ENCODE results near the gene TMEM129. TPM values are rescaled to one million over a fixed set of nuclear protein-coding genes. Genes with fewer than 3 reads are reported as not detected.
A peak's percentile ranks its signal among the peaks of the same experiment; 100 is the strongest.
"Not testable (repeated sequence)": the region's sequence is repeated elsewhere in the genome, so short reads cannot be mapped to it uniquely, and the experiment has no call there.

TMEM129 gene
- total and polyA plus RNA-seq, 4 donors: 14.8 to 36.4 (median 25.8) TPM

- Histone ChIP-seq H3K27ac (ENCODE audit: low read depth in 1 of 2, low read length in 2 of 2) (no peak overlapping the region), H3K27me3 (ENCODE audit: control insufficient read depth in 1 of 2, insufficient read depth in 2 of 2, low read length in 1 of 2) (no peaks in the 10 kb centered on the region), H3K36me3 (ENCODE audit: control insufficient read depth in 1 of 2, insufficient read depth in 2 of 2, low read length in 1 of 2) (peaks cover 0 to 3% of the 10 kb centered on the region in 2 donors), H3K4me3 (ENCODE audit: low read length in 2 of 2) (no peak overlapping the region), H3K9me3 (ENCODE audit: control insufficient read depth, low read length) (no peaks in the 10 kb centered on the region), H3K4me1 (ENCODE audit: control insufficient read depth in 1 of 2, insufficient read depth in 2 of 2, low read length in 2 of 2) (no peaks in the 10 kb centered on the region)
- intact Hi-C loops (cut with DNase I): no loop called here
- 95 to 96% methylated on average over 6 of the region's 6 CpGs for WGBS, 2 donors
- DNase-seq: peak in 1 of 2 donors; percentile 55
- ATAC-seq (ENCODE audit: low FRiP score): no peak
Observed at GRCh38 chr4:1705732-1706131, 15.4 kb downstream of the TMEM129 start.

GRCh38 chr4:1703867-1704266 is 17.3 kb downstream of the TMEM129 start:
- intact Hi-C loops (cut with DNase I): no loop called here
- no peak for ATAC-seq (ENCODE audit: low FRiP score)
- H3K4me3 ChIP-seq (ENCODE audit: low read length in 2 of 2): no peak overlapping the region
- 85 to 100% methylated on average over 1 of the region's 1 CpG for WGBS, 2 donors
- H3K27me3 ChIP-seq (ENCODE audit: control insufficient read depth in 1 of 2, insufficient read depth in 2 of 2, low read length in 1 of 2): no peaks in the 10 kb centered on the region
- no peaks in the 10 kb centered on the region for H3K4me1 ChIP-seq (ENCODE audit: control insufficient read depth in 1 of 2, insufficient read depth in 2 of 2, low read length in 2 of 2)
- no peak overlapping the region for H3K27ac ChIP-seq (ENCODE audit: low read depth in 1 of 2, low read length in 2 of 2)
- DNase-seq: peak in 1 of 2 donors; percentile 12
- H3K9me3 ChIP-seq (ENCODE audit: control insufficient read depth, low read length): no peaks in the 10 kb centered on the region
- H3K36me3 ChIP-seq (ENCODE audit: control insufficient read depth in 1 of 2, insufficient read depth in 2 of 2, low read length in 1 of 2): peaks cover 3 to 5% of the 10 kb centered on the region in 2 donors

- WGBS, 2 donors: 88 to 90% methylated on average over 8 of the region's 8 CpGs
- H3K4me1 ChIP-seq (ENCODE audit: control insufficient read depth in 1 of 2, insufficient read depth in 2 of 2, low read length in 2 of 2); H3K9me3 ChIP-seq (ENCODE audit: control insufficient read depth, low read length); H3K36me3 ChIP-seq (ENCODE audit: control insufficient read depth in 1 of 2, insufficient read depth in 2 of 2, low read length in 1 of 2); DNase-seq; H3K27me3 ChIP-seq (ENCODE audit: control insufficient read depth in 1 of 2, insufficient read depth in 2 of 2, low read length in 1 of 2); intact Hi-C loops (cut with DNase I); H3K27ac ChIP-seq (ENCODE audit: low read depth in 1 of 2, low read length in 2 of 2); H3K4me3 ChIP-seq (ENCODE audit: low read length in 2 of 2); ATAC-seq (ENCODE audit: low FRiP score): not testable (repeated sequence)
Observed at GRCh38 chr4:1701671-1702070, 19.5 kb downstream of the TMEM129 start.

- no peak overlapping the region for H3K4me3 ChIP-seq (ENCODE audit: low read length in 2 of 2)
- no peak overlapping the region for H3K27ac ChIP-seq (ENCODE audit: low read depth in 1 of 2, low read length in 2 of 2)
- peaks cover 4 to 5% of the 10 kb centered on the region in 2 donors for H3K36me3 ChIP-seq (ENCODE audit: control insufficient read depth in 1 of 2, insufficient read depth in 2 of 2, low read length in 1 of 2)
- H3K4me1 ChIP-seq (ENCODE audit: control insufficient read depth in 1 of 2, insufficient read depth in 2 of 2, low read length in 2 of 2): no peaks in the 10 kb centered on the region
- H3K9me3 ChIP-seq (ENCODE audit: control insufficient read depth, low read length): no peaks in the 10 kb centered on the region
- H3K27me3 ChIP-seq (ENCODE audit: control insufficient read depth in 1 of 2, insufficient read depth in 2 of 2, low read length in 1 of 2): no peaks in the 10 kb centered on the region
- 77 to 82% methylated on average over 5 of the region's 5 CpGs for WGBS, 2 donors
- ATAC-seq (ENCODE audit: low FRiP score) (no peak), DNase-seq (peak in 1 of 2 donors; percentile 51)
- intact Hi-C loops (cut with DNase I): no loop called here
Observed at GRCh38 chr4:1695913-1696312, 25.2 kb downstream of the TMEM129 start.

GRCh38 chr4:1693131-1693896 is 27.8 kb downstream of the TMEM129 start:
- DNase-seq (peak; percentile 77 to 89), ATAC-seq (ENCODE audit: low FRiP score) (no peak)
- H3K27ac ChIP-seq (ENCODE audit: low read depth in 1 of 2, low read length in 2 of 2): no peak overlapping the region
- peaks cover 0 to 4% of the 10 kb centered on the region in 2 donors for H3K36me3 ChIP-seq (ENCODE audit: control insufficient read depth in 1 of 2, insufficient read depth in 2 of 2, low read length in 1 of 2)
- H3K4me1 ChIP-seq (ENCODE audit: control insufficient read depth in 1 of 2, insufficient read depth in 2 of 2, low read length in 2 of 2): no peaks in the 10 kb centered on the region
- H3K4me3 ChIP-seq (ENCODE audit: low read length in 2 of 2): no peak overlapping the region
- no peaks in the 10 kb centered on the region for H3K27me3 ChIP-seq (ENCODE audit: control insufficient read depth in 1 of 2, insufficient read depth in 2 of 2, low read length in 1 of 2)
- 48 to 53% methylated on average over 7 of the region's 7 CpGs for WGBS, 2 donors
- no peaks in the 10 kb centered on the region for H3K9me3 ChIP-seq (ENCODE audit: control insufficient read depth, low read length)
- intact Hi-C loops (cut with DNase I): loop anchor here (1.0 to 2.0 kb wide), 2 partner anchors 35 to 36 kb away; no protein-coding TSS in a partner anchor

- H3K4me1 ChIP-seq (ENCODE audit: control insufficient read depth in 1 of 2, insufficient read depth in 2 of 2, low read length in 2 of 2): no peaks in the 10 kb centered on the region
- intact Hi-C loops (cut with DNase I): loop anchor here in 1 of 2 donors (2.0 kb wide), 1 partner anchor 37 kb away; no protein-coding TSS in a partner anchor
- no peaks in the 10 kb centered on the region for H3K9me3 ChIP-seq (ENCODE audit: control insufficient read depth, low read length)
- H3K27ac ChIP-seq (ENCODE audit: low read depth in 1 of 2, low read length in 2 of 2): no peak overlapping the region
- peak; percentile 40 to 47 for DNase-seq
- ATAC-seq (ENCODE audit: low FRiP score): no peak
- whole genome bisulfite sequencing, 2 donors: 88 to 93% methylated on average over 9 of the region's 9 CpGs
- H3K27me3 ChIP-seq (ENCODE audit: control insufficient read depth in 1 of 2, insufficient read depth in 2 of 2, low read length in 1 of 2): no peaks in the 10 kb centered on the region
- H3K36me3 ChIP-seq (ENCODE audit: control insufficient read depth in 1 of 2, insufficient read depth in 2 of 2, low read length in 1 of 2): peaks cover 0 to 4% of the 10 kb centered on the region in 2 donors
- H3K4me3 ChIP-seq (ENCODE audit: low read length in 2 of 2): no peak overlapping the region
Observed at GRCh38 chr4:1691737-1692373, 29.3 kb downstream of the TMEM129 start.

GRCh38 chr4:1690698-1691097 is 30.4 kb downstream of the TMEM129 start:
- H3K27me3 ChIP-seq (ENCODE audit: control insufficient read depth in 1 of 2, insufficient read depth in 2 of 2, low read length in 1 of 2): no peaks in the 10 kb centered on the region
- no peak overlapping the region for H3K27ac ChIP-seq (ENCODE audit: low read depth in 1 of 2, low read length in 2 of 2)
- intact Hi-C loops (cut with DNase I): no loop called here
- no peak overlapping the region for H3K4me3 ChIP-seq (ENCODE audit: low read length in 2 of 2)
- H3K4me1 ChIP-seq (ENCODE audit: control insufficient read depth in 1 of 2, insufficient read depth in 2 of 2, low read length in 2 of 2): no peaks in the 10 kb centered on the region
- WGBS, 2 donors: 96 to 97% methylated on average over 3 of the region's 3 CpGs
- H3K9me3 ChIP-seq (ENCODE audit: control insufficient read depth, low read length): no peaks in the 10 kb centered on the region
- DNase-seq: peak in 1 of 2 donors; percentile 15
- ATAC-seq (ENCODE audit: low FRiP score): no peak
- peaks cover 0 to 1% of the 10 kb centered on the region in 2 donors for H3K36me3 ChIP-seq (ENCODE audit: control insufficient read depth in 1 of 2, insufficient read depth in 2 of 2, low read length in 1 of 2)

- no peak for ATAC-seq (ENCODE audit: low FRiP score)
- Histone ChIP-seq H3K4me3 (ENCODE audit: low read length in 2 of 2) (no peak overlapping the region), H3K36me3 (ENCODE audit: control insufficient read depth in 1 of 2, insufficient read depth in 2 of 2, low read length in 1 of 2) (no peaks in the 10 kb centered on the region), H3K9me3 (ENCODE audit: control insufficient read depth, low read length) (no peaks in the 10 kb centered on the region), H3K4me1 (ENCODE audit: control insufficient read depth in 1 of 2, insufficient read depth in 2 of 2, low read length in 2 of 2) (no peaks in the 10 kb centered on the region), H3K27me3 (ENCODE audit: control insufficient read depth in 1 of 2, insufficient read depth in 2 of 2, low read length in 1 of 2) (no peaks in the 10 kb centered on the region), H3K27ac (ENCODE audit: low read depth in 1 of 2, low read length in 2 of 2) (peak overlapping the region in 1 of 2 donors; percentile 18)
- DNase-seq: peak in 1 of 2 donors; percentile 62
- WGBS, 2 donors: 39 to 48% methylated on average over 7 of the region's 7 CpGs
- intact Hi-C loops (cut with DNase I): no loop called here
Observed at GRCh38 chr4:1686440-1687036, 34.6 kb downstream of the TMEM129 start.

All from aorta (tissue), 5 donors.